Astrocyte (in vitro differentiated cells and primary cell): Measurements from ENCODE around the gene LHFPL2. TPM values are rescaled to one million over a fixed set of nuclear protein-coding genes. Genes with fewer than 3 reads are reported as not detected.

Source experiments
- DNase-seq: peaks from one replicate; pipeline ENCODE4 v3.0.0-alpha.2; 2010; ENCODE audit warnings: low read depth
- FAIRE-seq: peaks from 2 replicates; lab custom pipeline; 2011; peaks lifted over from hg19 to GRCh38; lab: Jason Lieb, UNC
- H2AFZ ChIP-seq: 2 replicates; pipeline ENCODE4 v1.6.0; 2012; ENCODE audit warnings: low read depth, low read length, inconsistent platforms
- H3K27ac ChIP-seq: 2 replicates; pipeline ENCODE4 v1.5.1; 2011; ENCODE audit warnings: low read depth, low read length, inconsistent platforms
- H3K27me3 ChIP-seq: 2 replicates; pipeline ENCODE4 v1.6.0; 2011; ENCODE audit warnings: low read length, inconsistent platforms; ENCODE audit not compliant: insufficient read depth
- H3K36me3 ChIP-seq: 2 replicates; pipeline ENCODE4 v1.5.1; 2011; ENCODE audit warnings: low read length, inconsistent platforms; ENCODE audit not compliant: insufficient read depth
- H3K4me1 ChIP-seq: 2 replicates; pipeline ENCODE4 v1.5.1; 2011; ENCODE audit warnings: low read length, inconsistent platforms; ENCODE audit not compliant: insufficient read depth
- H3K4me2 ChIP-seq: 2 replicates; pipeline ENCODE4 v1.6.0; 2012; ENCODE audit warnings: low read length, inconsistent platforms
- H3K4me3 ChIP-seq: 2 replicates; pipeline ENCODE4 v1.5.1; 2011; ENCODE audit warnings: low read depth, mild to moderate bottlenecking, low read length, inconsistent platforms; ENCODE audit not compliant: insufficient read depth
- H3K79me2 ChIP-seq: 2 replicates; pipeline ENCODE4 v1.6.0; 2012; ENCODE audit warnings: mild to moderate bottlenecking, low read length, inconsistent platforms; ENCODE audit not compliant: insufficient read depth
- H3K9ac ChIP-seq: 2 replicates; pipeline ENCODE4 v1.6.0; 2012; ENCODE audit warnings: mild to moderate bottlenecking, low read length, inconsistent platforms
- H3K9me3 ChIP-seq: 2 replicates; pipeline ENCODE4 v1.5.1; 2012; ENCODE audit warnings: low read depth, mild to moderate bottlenecking, low read length, inconsistent platforms; ENCODE audit not compliant: insufficient read depth
- H4K20me1 ChIP-seq: 2 replicates; pipeline ENCODE4 v1.6.0; 2012; ENCODE audit warnings: low read length, inconsistent platforms; ENCODE audit not compliant: insufficient read depth
- H3K27ac Mint-ChIP-seq: one replicate; pipeline ENCODE4 v1.8.0; 2021; ENCODE audit warnings: mild to moderate bottlenecking, mixed read lengths; ENCODE audit not compliant: unreplicated experiment
- H3K27me3 Mint-ChIP-seq: one replicate; pipeline ENCODE4 v1.8.0; 2021; ENCODE audit warnings: low read depth, mixed read lengths; ENCODE audit not compliant: unreplicated experiment
- H3K36me3 Mint-ChIP-seq: one replicate; pipeline ENCODE4 v1.8.0; 2021; ENCODE audit warnings: low read depth, mixed read lengths; ENCODE audit not compliant: unreplicated experiment
- H3K4me1 Mint-ChIP-seq: one replicate; pipeline ENCODE4 v1.8.0; 2021; ENCODE audit warnings: low read depth, mixed read lengths; ENCODE audit not compliant: unreplicated experiment
- H3K4me3 Mint-ChIP-seq: one replicate; pipeline ENCODE4 v1.8.0; 2021; ENCODE audit warnings: mild to moderate bottlenecking, moderate library complexity, mixed read lengths; ENCODE audit not compliant: unreplicated experiment
- H3K9me3 Mint-ChIP-seq: one replicate; pipeline ENCODE4 v1.8.0; 2021; ENCODE audit warnings: mild to moderate bottlenecking, mixed read lengths; ENCODE audit not compliant: unreplicated experiment
- EZH2 ChIP-seq: IDR thresholded peaks from 2 replicates; pipeline ENCODE4 v1.6.1; 2012; ENCODE audit warnings: mild to moderate bottlenecking, low read length, inconsistent platforms; ENCODE audit not compliant: insufficient read depth
- total RNA-seq: library from RNA; stranded (reverse); gene quantifications from 2 replicates; pipeline ENCODE4 v1.2.1, GENCODE V29; 2021
- TF ChIP-seq, protein P1 (sequence below): IDR thresholded peaks from 2 replicates; pipeline ENCODE4 v1.5.1; 2011; ENCODE audit warnings: low read depth, mild to moderate bottlenecking, inconsistent platforms, low read length, moderate library complexity; ENCODE audit not compliant: insufficient read depth

The LHFPL2 gene
- total RNA-seq, 1 donor from 2014 or later: 17.0 TPM

DNA sequence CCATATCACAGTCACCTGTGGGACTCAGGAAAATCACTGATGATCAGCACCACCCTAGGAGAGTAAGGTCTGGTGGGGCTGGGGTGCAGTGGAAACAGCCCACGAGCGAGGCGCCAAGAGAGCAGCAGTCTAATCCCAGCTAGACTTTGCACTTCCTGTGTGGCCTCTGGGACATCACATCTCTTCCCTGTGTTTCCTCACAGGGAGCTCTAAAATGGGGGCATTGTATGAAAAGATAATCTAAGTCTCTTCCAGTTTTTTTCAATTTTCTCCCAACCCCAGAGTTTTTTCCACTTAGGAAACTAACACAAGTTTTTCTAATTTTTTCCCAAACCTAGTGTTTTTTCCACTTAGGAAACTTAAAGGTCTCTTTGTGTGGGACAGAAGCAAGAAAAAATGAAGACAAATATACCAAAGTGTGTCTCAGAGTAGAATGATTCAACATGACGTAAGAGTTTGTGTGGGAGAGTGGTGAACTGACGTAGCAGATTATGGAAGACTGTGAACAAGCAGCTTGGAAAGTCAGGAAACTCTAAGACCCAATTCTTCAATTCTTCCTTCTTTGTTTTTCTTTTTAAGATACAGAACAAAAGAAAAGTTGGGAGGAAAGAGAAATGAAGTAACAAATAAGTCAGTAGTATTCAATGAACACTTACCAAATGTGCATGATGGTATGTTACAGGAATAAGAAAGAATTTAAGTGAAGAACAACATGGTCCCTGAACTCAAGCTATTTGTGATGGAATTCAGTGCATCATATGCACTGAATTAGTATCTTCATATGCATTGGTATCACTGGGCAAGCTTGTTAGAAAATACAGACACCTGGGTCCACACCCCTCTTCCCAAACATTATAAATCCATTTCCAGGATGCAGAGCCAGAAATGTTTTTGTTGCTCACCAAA, 51.3 kb downstream of the LHFPL2 start:
- peaks cover 43% of the 10 kb centered on the region for H3K79me2 ChIP-seq
- peaks cover 79% of the 10 kb centered on the region for H3K4me1 Mint-ChIP-seq

DNA sequence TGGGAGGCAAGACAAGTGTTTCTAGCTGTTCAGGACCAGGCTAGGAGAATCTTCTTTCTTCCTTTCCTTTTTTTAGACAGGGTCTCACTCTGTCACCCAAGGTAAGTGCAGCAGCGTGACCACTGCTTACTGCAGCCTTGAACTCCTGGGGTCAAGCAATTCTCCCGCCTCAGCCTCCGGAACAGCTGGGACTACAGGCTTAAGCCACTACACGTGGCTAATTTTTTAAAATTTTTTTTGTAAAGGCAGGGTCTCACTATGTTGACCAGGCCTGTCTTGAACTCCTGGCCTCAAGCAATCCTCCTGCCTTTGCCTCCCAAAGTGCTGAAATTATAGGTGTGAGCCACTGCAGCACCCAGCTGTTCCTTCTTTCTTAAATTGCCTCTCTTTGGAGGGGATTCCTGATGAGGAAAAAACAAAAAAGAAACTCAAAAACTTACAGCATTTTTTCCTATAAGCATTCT, 53.1 kb downstream of the LHFPL2 start:
- peak overlapping the region; percentile 93 for H3K27ac Mint-ChIP-seq
- Histone ChIP-seq H4K20me1 (no peaks in the 10 kb centered on the region), H3K36me3 (no peaks in the 10 kb centered on the region), H3K4me3 (no peak overlapping the region), H3K27me3 (no peaks in the 10 kb centered on the region), H3K79me2 (peaks cover 54% of the 10 kb centered on the region), H3K4me2 (peak overlapping the region; percentile 50), H3K9ac (peak overlapping the region; percentile 82), H3K9me3 (no peaks in the 10 kb centered on the region), H2AFZ (no peak overlapping the region), H3K27ac (peak overlapping the region; percentile 98), H3K4me1 (peaks cover 79% of the 10 kb centered on the region)
- no peak for FAIRE-seq
- no peak for DNase-seq
- no peaks in the 10 kb centered on the region for H3K9me3 Mint-ChIP-seq
- H3K36me3 Mint-ChIP-seq: no peaks in the 10 kb centered on the region
- peaks cover 76% of the 10 kb centered on the region for H3K4me1 Mint-ChIP-seq
- TF ChIP-seq EZH2: no peak
- TF ChIP-seq, protein P1, sequence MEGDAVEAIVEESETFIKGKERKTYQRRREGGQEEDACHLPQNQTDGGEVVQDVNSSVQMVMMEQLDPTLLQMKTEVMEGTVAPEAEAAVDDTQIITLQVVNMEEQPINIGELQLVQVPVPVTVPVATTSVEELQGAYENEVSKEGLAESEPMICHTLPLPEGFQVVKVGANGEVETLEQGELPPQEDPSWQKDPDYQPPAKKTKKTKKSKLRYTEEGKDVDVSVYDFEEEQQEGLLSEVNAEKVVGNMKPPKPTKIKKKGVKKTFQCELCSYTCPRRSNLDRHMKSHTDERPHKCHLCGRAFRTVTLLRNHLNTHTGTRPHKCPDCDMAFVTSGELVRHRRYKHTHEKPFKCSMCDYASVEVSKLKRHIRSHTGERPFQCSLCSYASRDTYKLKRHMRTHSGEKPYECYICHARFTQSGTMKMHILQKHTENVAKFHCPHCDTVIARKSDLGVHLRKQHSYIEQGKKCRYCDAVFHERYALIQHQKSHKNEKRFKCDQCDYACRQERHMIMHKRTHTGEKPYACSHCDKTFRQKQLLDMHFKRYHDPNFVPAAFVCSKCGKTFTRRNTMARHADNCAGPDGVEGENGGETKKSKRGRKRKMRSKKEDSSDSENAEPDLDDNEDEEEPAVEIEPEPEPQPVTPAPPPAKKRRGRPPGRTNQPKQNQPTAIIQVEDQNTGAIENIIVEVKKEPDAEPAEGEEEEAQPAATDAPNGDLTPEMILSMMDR: no peak
- no peaks in the 10 kb centered on the region for H3K27me3 Mint-ChIP-seq
- no peak overlapping the region for H3K4me3 Mint-ChIP-seq

More for the DNA sequence above, 51.3 kb downstream of the LHFPL2 start:
- Mint-ChIP-seq H3K27ac (peak overlapping the region; percentile 41), H3K9me3 (no peaks in the 10 kb centered on the region), H3K36me3 (no peaks in the 10 kb centered on the region), H3K4me3 (no peak overlapping the region), H3K27me3 (no peaks in the 10 kb centered on the region)
- FAIRE-seq: no peak
- H3K4me1 ChIP-seq: peaks cover 76% of the 10 kb centered on the region
- H2AFZ ChIP-seq: no peak overlapping the region
- H3K27me3 ChIP-seq: no peaks in the 10 kb centered on the region
- peak; percentile 93 for DNase-seq
- H3K9me3 ChIP-seq: no peaks in the 10 kb centered on the region
- H3K4me2 ChIP-seq: peak overlapping the region; percentile 35
- no peak for TF ChIP-seq EZH2
- TF ChIP-seq, protein P1: no peak
- H4K20me1 ChIP-seq: no peaks in the 10 kb centered on the region
- H3K36me3 ChIP-seq: no peaks in the 10 kb centered on the region
- no peak overlapping the region for H3K4me3 ChIP-seq
- peak overlapping the region; percentile 74 for H3K9ac ChIP-seq
- H3K27ac ChIP-seq: peak overlapping the region; percentile 98
